Measurements from ENCODE around the gene PIP5KL1.

PIP5KL1 gene

DNA sequence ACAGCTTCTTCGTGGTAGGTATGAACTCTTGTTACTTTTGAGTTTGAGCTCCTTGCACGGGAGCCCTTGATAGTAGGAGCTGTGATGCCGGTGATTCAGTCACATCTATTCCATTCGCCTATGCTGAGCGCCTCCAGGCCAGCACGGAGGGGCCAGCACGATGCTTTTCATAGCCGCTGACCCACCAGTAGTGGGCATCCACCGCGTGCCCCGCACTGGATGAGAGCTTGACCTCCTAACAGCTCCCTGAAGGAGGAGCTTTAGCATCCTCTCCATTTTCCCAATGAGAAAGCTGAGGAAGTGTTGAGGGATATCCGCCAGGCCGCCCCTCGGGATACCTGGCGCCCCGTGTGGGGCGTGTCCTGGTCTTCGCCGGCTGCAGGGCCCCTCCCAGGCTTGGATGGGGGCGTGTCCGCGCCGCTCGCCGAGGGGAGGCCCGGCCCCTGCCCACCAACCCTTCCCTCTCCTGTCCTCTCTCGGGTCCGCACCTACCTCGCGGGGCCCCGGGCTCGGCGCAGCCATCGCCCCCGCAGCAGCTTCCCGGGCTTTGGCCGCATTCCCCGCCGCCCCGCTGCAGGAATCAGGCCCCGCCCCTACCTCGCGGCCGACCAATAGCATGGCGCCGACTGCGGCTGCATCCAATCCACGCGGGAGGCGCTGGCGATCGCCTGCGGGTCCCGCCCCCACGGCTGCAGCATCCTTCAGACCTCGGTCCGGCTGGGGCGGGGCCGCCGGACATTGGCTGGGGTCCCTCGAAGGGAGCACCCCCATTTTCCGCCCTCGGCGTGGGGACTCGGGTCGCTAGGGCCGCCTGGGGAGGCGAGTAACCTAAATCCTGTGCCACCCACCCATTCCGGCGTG, at the start of gene PIP5KL1:
TSS of gene PIP5KL1 (minus strand) at position 547 of the 861 bp plus-strand sequence. CDS start at position 522, 25 bp downstream.
- peak; percentile 66 for DNase-seq (ENCODE audit: low read depth)

DNA sequence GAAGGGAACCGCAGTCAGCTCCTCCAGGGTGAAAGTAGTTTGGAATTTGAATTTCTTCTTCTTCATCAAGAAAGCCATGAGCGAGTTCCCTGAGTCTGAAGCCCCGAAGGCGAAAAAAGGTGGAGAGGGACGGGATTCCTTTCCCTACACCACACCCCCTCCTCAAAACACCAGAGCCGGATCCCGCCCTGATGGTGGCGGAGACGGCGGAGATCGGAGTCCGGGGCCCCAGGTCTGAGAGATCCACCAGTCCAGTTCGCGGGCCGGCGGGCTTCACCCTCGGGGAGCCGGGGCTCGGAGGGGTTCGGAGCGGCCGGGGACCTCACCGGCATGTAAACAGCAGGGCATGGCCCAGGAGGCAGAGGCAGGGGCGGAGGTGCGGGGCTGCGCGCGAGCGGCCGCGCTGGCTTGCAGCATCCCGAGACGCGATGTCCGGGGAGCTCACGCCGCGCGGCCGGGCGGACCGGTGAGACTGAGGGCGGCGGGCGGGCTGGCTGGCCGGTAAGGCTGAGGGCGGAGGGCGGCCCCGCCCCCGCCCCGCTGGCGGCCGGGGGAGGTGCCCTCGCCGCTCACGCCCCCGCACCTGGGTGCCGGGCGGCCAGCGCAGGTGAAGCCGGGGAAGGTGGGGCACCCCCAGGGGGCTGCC, 49.6 kb upstream of the PIP5KL1 start:
- no peak for DNase-seq (ENCODE audit: low read depth)

- DNase-seq (ENCODE audit: low read depth): no peak
These were observed 48.9 kb upstream of the PIP5KL1 start for GRCh38 chr9:127979333-127980059.

- DNase-seq (ENCODE audit: low read depth): no peak
These were observed 48.4 kb upstream of the PIP5KL1 start for GRCh38 chr9:127979015-127979332.

GRCh38 chr9:127977884-127978647, 47.5 kb upstream of the PIP5KL1 start:
- peak; percentile 46 for DNase-seq (ENCODE audit: low read depth)

GRCh38 chr9:127977009-127977883, 46.7 kb upstream of the PIP5KL1 start:
- no peak for DNase-seq (ENCODE audit: low read depth)

GRCh38 chr9:127976498-127976897, 45.9 kb upstream of the PIP5KL1 start:
- no peak for DNase-seq (ENCODE audit: low read depth)

DNA sequence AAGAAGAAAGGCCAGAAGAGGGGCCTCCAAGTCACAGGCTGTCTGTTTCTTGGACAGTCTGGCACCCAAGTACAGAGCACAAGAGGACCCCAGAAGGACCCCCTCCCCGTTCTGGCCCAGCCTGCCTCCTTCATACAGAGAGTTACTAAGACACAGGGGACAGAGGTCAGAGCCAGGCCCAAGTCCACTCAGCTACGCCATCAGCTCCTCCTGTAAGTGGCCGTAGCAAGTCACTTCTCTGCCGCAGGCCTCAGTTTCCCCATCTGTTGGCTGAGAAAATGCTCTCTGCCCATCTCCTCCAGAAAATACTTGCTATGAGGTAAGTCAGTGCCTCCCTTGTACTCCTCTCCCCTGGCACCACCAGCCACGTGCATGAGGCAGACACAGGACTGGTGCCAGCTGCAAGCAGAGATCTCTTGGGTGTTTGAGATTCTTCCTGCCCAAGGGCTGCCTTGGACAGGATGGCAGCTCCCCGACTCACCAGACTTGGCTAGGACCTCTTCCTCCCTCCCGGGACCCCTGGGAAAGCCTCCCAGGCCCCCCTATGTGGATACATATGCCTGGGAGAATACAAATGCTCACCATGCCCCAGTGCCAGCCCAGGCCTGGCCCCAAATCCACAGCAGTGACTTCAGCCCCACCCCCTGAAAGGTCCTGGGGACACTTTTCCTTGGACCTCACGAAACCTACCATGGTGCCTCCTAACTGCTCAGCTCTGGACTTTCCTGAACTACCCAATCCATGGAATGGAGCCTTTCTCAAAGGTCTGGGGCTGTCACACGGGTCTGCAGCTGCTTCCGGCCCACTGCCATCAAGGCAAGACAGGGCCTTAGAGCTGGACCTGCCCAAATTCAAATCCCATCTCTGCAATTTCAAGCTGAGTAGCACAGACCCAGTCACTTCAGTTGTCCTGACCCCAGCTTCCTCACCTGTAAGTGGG, 45.1 kb upstream of the PIP5KL1 start:
- DNase-seq (ENCODE audit: low read depth): no peak

GRCh38 chr9:127974769-127975261, 44.2 kb upstream of the PIP5KL1 start:
- no peak for DNase-seq (ENCODE audit: low read depth)

DNA sequence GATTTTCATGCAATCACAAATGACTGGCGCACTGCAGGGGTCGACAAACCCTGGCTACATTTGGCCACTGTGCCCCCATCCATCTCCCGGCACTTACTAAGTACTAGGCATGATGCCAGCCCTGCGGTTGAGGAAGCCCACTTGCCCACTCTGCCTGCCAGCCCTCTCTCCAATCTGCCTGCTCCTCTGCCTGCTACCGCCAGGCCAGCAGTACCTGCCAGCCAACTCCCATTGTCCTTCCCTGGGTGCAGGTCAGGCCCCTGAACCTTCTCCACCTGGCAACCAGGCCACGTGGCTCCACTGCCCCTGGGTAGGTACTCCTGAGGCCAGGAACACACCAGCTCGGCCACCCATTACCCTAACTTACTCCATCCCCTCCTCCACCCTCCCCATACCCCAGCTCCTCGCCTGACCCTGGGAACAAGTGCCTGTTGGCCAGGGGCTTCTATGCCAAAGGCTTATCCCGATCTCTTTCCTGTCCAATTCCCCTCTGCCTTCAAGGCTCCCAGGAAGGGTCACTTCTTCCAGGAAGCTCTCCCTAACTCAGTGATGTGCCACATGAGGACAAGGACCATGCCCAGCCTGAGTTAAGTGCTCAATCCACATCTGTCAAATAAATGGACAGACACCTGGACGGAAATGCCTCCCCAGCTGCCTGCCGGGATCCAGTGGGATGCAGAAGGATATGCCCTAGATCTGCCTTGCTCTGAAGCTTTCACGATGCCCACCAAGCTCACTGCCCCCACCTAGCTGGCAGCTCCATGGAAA, 43.6 kb upstream of the PIP5KL1 start:
- no peak for DNase-seq (ENCODE audit: low read depth)

DNA sequence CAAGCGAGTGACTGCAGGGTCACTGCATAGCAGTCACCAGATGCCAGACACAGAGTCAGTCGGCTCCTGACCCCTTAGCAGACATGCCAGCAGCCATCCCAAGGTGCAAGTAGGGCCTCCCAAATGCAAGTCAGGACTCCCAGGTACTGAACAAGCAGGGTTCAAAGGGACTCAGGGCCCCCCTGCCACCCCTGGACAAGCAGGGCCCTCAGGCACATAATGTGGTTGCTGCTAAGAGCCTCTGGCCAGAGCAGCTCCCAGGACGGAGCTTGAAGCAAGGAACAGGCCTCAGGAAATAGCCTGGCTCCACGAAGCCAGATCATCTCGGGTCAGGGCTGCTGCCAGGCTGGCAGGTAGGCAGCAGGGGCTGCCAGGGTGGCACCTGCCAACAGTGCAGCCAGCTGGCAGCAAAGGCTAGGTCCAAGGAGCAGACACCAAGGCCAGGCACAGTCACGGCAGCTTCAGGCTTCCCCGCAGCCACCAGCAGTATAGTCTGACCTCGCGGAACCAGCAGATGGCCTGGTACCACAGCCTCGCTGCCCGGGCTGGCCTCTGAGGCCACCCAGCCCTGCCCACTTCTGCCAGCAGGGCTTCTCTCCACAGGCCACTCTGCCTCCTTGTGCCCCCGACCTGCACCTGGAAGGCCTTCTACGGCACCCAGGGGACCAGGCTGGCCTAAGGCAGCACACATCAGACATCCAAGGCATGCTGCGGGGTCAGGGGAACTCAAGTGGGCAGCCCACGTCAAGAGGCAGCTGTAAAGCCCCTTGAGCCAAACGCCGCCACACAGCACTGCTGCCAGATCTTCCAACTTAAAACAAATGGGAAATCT, 42.8 kb upstream of the PIP5KL1 start:
- no peak for DNase-seq (ENCODE audit: low read depth)

- DNase-seq (ENCODE audit: low read depth): no peak
These were observed 41.8 kb upstream of the PIP5KL1 start for GRCh38 chr9:127972236-127972871.

DNA sequence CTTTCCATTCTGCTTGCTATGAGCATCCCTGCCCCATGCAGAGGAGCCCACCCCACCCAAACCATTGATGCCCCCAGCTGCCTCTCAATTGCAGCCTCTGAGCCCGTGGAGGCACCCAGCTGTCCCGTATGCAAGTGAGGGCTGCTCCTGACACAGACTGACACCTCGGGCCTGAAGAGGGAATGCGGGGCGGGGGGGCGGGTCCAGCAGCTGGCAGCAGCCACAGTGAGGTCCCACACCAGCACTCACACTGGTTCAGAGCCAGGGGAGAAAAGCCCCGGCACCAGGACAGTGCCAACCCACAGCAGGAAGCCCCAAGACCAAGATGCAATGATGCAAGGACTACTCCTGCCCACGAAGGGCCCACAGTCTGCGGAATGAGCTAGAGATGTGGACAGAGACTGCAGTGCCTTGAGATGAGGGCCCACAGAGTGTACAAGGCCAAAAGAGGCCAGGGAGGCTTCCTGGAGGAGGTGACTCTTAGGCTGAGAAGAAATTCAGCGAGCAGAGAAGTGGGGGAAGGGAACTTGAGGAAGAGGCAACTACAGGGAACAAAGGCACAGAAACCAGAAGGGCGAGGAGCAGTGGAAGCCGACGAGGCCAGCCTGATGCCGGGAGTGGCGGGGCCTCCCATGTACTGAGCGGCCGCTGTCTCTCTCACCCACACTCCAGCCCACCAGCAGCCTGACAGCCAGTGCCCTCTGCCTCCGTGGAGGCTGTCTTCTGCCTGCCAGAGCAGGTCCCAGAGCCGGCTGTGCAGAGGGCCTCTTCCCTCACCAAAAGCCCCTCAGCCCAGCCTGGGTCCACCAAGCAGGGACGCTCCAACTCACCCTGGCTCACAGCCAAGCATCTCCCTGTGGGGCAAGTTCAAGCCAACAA, 41.0 kb upstream of the PIP5KL1 start:
- no peak for DNase-seq (ENCODE audit: low read depth)

GRCh38 chr9:127970401-127971313, 40.1 kb upstream of the PIP5KL1 start:
- no peak for DNase-seq (ENCODE audit: low read depth)

GRCh38 chr9:127968700-127969383, 38.3 kb upstream of the PIP5KL1 start:
- peak; percentile 86 for DNase-seq (ENCODE audit: low read depth)

All from GM04504 (cell line).